Karpas-422 (cell line): ENCODE results near the gene TSHZ2. TPM values are rescaled to one million over a fixed set of nuclear protein-coding genes. Genes with fewer than 3 reads are reported as not detected.
"Not testable (repeated sequence)": the region's sequence is repeated elsewhere in the genome, so short reads cannot be mapped to it uniquely, and the experiment has no call there.

Experiments
- DNase-seq: peaks from one replicate; pipeline ENCODE4 v3.0.0-alpha.2; 2015
- H2AFZ ChIP-seq: fragments of 200-600 bp; sonication (generic); 2 replicates; pipeline ENCODE4 v1.6.1; 2014; ENCODE audit warnings: antibody characterized with exemption, low read length, mixed read lengths
- H3K27ac ChIP-seq: fragments of 200-600 bp; sonication (generic); 2 replicates; pipeline ENCODE4 v1.5.1; 2014; ENCODE audit warnings: mild to moderate bottlenecking, low read length, moderate library complexity
- H3K27me3 ChIP-seq: fragments of 200-600 bp; sonication (generic); 2 replicates; pipeline ENCODE4 v1.6.1; 2014; ENCODE audit warnings: low read length, mixed read lengths
- H3K36me3 ChIP-seq: fragments of 200-600 bp; sonication (generic); 2 replicates; pipeline ENCODE4 v1.6.1; 2014; ENCODE audit warnings: low read length, mixed read lengths; ENCODE audit not compliant: insufficient read depth
- H3K4me1 ChIP-seq: fragments of 200-600 bp; sonication (generic); 2 replicates; pipeline ENCODE4 v1.6.1; 2014; ENCODE audit warnings: mild to moderate bottlenecking, low read length, mixed read lengths
- H3K4me2 ChIP-seq: fragments of 200-600 bp; sonication (generic); 2 replicates; pipeline ENCODE4 v1.6.1; 2014; ENCODE audit warnings: low read length, low read depth, mild to moderate bottlenecking; ENCODE audit not compliant: poor library complexity, severe bottlenecking
- H3K4me3 ChIP-seq: fragments of 200-600 bp; sonication (generic); 2 replicates; pipeline ENCODE4 v1.5.1; 2014; ENCODE audit warnings: mild to moderate bottlenecking, antibody characterized with exemption, low read length, mixed read lengths
- H3K79me2 ChIP-seq: fragments of 200-600 bp; sonication (generic); 2 replicates; pipeline ENCODE4 v1.6.1; 2014; ENCODE audit warnings: mild to moderate bottlenecking, low read length, mixed read lengths
- H3K9ac ChIP-seq: fragments of 200-600 bp; sonication (generic); 2 replicates; pipeline ENCODE4 v1.6.0; 2014; ENCODE audit warnings: low read length
- H3K9me2 ChIP-seq: fragments of 200-600 bp; sonication (generic), shearing (Covaris generic); replicated peaks from 2 replicates; pipeline ENCODE4 v1.6.0; 2014; ENCODE audit warnings: mild to moderate bottlenecking, low read length, moderate library complexity; ENCODE audit not compliant: insufficient read depth
- H3K9me3 ChIP-seq: fragments of 300-700, 200-600 bp; sonication (generic); 2 replicates; pipeline ENCODE4 v1.6.1; 2014; ENCODE audit warnings: low read length, mixed read lengths
- H4K20me1 ChIP-seq: fragments of 200-600 bp; sonication (generic); 2 replicates; pipeline ENCODE4 v1.6.1; 2014; ENCODE audit warnings: mild to moderate bottlenecking, antibody characterized with exemption, low read length, low read depth; ENCODE audit not compliant: insufficient read depth
- total RNA-seq: library from RNA; depleted of rRNA; stranded (reverse); fragments of >200 nt; shearing (Covaris generic); gene quantifications from 2 replicates; pipeline ENCODE4 v1.2.3, GENCODE V29; 2014; ENCODE audit warnings: low replicate concordance

Gene TSHZ2
- total RNA-seq, 1 experiment from 2014 or later = not detected

GRCh38 chr20:53083411-53083810 lies 111.3 kb downstream of the TSHZ2 start:
- H2AFZ ChIP-seq = no peak overlapping the region
- no peak overlapping the region for H3K27ac ChIP-seq
- no peak overlapping the region for H3K9ac ChIP-seq
- DNase-seq = no peak
- H3K9me3 ChIP-seq = peaks cover 19% of the 10 kb centered on the region
- no peaks in the 10 kb centered on the region for H3K36me3 ChIP-seq
- H3K4me3 ChIP-seq = no peak overlapping the region
- no peak overlapping the region for H3K4me2 ChIP-seq
- H3K4me1 ChIP-seq = no peaks in the 10 kb centered on the region
- H3K79me2 ChIP-seq = no peaks in the 10 kb centered on the region
- H3K27me3 ChIP-seq = no peaks in the 10 kb centered on the region
- H3K9me2 ChIP-seq = no peaks in the 10 kb centered on the region
- H4K20me1 ChIP-seq = no peaks in the 10 kb centered on the region

- no peak overlapping the region for H2AFZ ChIP-seq
- no peaks in the 10 kb centered on the region for H3K4me1 ChIP-seq
- no peaks in the 10 kb centered on the region for H3K27me3 ChIP-seq
- peaks cover 26% of the 10 kb centered on the region for H3K9me3 ChIP-seq
- no peak for DNase-seq
- no peak overlapping the region for H3K4me2 ChIP-seq
- no peaks in the 10 kb centered on the region for H3K79me2 ChIP-seq
- H3K36me3 ChIP-seq = no peaks in the 10 kb centered on the region
- H3K4me3 ChIP-seq = no peak overlapping the region
- H3K9ac ChIP-seq = no peak overlapping the region
- no peaks in the 10 kb centered on the region for H4K20me1 ChIP-seq
- H3K9me2 ChIP-seq = no peaks in the 10 kb centered on the region
- H3K27ac ChIP-seq = no peak overlapping the region
Observed at GRCh38 chr20:53084408-53084997, 112.3 kb downstream of the TSHZ2 start.

DNA sequence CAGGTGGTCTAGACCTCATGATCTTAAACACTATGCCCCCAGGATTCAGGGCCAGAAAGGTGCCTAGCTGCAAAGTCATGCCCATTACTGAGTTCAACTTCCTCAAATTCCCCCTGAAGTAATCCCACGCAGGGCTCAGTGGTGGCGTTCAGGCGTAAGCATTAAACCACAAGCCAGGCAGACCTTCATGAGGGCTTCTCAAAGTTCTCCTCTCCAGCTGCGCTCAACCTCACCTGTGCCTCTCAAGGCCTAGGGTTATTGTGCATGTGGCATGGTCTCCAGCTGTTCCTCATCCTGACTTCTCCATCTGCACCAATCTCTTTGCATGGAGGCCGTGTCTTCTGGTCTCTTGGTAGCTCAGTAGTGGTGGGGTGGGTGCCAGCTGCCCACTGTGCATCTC lies 113.6 kb downstream of the TSHZ2 start:
- no peak overlapping the region for H3K4me2 ChIP-seq
- H3K9ac ChIP-seq = no peak overlapping the region
- no peaks in the 10 kb centered on the region for H3K4me1 ChIP-seq
- DNase-seq = no peak
- H3K4me3 ChIP-seq = no peak overlapping the region
- peaks cover 26% of the 10 kb centered on the region for H3K9me3 ChIP-seq
- H3K36me3 ChIP-seq = no peaks in the 10 kb centered on the region
- no peak overlapping the region for H2AFZ ChIP-seq
- no peaks in the 10 kb centered on the region for H3K27me3 ChIP-seq
- H3K27ac ChIP-seq = no peak overlapping the region
- H3K79me2 ChIP-seq = no peaks in the 10 kb centered on the region
- H3K9me2 ChIP-seq = no peaks in the 10 kb centered on the region
- no peaks in the 10 kb centered on the region for H4K20me1 ChIP-seq

- Histone ChIP-seq H3K4me3 (no peak overlapping the region), H3K4me1 (no peaks in the 10 kb centered on the region), H3K27ac (no peak overlapping the region), H3K9ac (no peak overlapping the region), H3K9me2 (no peaks in the 10 kb centered on the region), H2AFZ (no peak overlapping the region), H3K9me3 (peaks cover 25% of the 10 kb centered on the region), H3K27me3 (no peaks in the 10 kb centered on the region), H4K20me1 (no peaks in the 10 kb centered on the region), H3K36me3 (no peaks in the 10 kb centered on the region), H3K4me2 (no peak overlapping the region), H3K79me2 (no peaks in the 10 kb centered on the region)
- DNase-seq = no peak
Observed at GRCh38 chr20:53087037-53087777, 115.0 kb downstream of the TSHZ2 start.

- Histone ChIP-seq H3K4me3 (no peak overlapping the region), H4K20me1 (no peaks in the 10 kb centered on the region), H3K9me3 (peaks cover 20% of the 10 kb centered on the region), H3K4me2 (no peak overlapping the region), H3K9me2 (no peaks in the 10 kb centered on the region), H3K4me1 (no peaks in the 10 kb centered on the region), H2AFZ (no peak overlapping the region), H3K27me3 (no peaks in the 10 kb centered on the region), H3K79me2 (no peaks in the 10 kb centered on the region), H3K36me3 (no peaks in the 10 kb centered on the region), H3K27ac (no peak overlapping the region), H3K9ac (no peak overlapping the region)
- no peak for DNase-seq
Observed at GRCh38 chr20:53088786-53089185, 116.6 kb downstream of the TSHZ2 start.

DNA sequence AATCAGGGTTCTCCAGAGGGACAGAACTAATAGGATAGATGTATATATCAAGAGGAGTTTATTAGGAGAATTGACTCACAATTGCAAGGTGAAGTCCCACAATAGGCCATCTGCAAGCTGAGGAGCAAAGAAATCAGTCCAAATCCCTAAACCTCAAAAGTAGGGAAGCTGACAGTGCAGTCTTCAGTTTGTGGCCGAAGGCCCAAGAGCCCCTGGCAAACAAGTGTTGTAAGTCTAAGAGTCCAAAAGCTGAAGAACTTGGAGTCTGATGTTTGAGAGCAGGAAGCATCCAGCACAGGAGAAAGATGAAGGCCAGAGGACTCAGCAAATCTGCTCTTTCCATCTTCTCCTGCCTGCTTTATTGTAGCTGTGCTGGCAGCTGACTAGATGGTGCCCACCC lies 117.7 kb downstream of the TSHZ2 start:
- H3K4me2 ChIP-seq, H2AFZ ChIP-seq, H3K27me3 ChIP-seq, H3K79me2 ChIP-seq, H3K36me3 ChIP-seq, H3K9me2 ChIP-seq, H4K20me1 ChIP-seq, DNase-seq, H3K4me3 ChIP-seq, H3K9ac ChIP-seq, H3K4me1 ChIP-seq, H3K27ac ChIP-seq: not testable (repeated sequence)
- H3K9me3 ChIP-seq = peaks cover 22% of the 10 kb centered on the region

- H3K9me3 ChIP-seq = peaks cover 26% of the 10 kb centered on the region
- H3K9me2 ChIP-seq = no peaks in the 10 kb centered on the region
- no peak overlapping the region for H3K4me3 ChIP-seq
- no peak overlapping the region for H3K9ac ChIP-seq
- no peaks in the 10 kb centered on the region for H4K20me1 ChIP-seq
- H3K4me1 ChIP-seq = no peaks in the 10 kb centered on the region
- H3K27me3 ChIP-seq = no peaks in the 10 kb centered on the region
- no peak overlapping the region for H2AFZ ChIP-seq
- DNase-seq = no peak
- H3K27ac ChIP-seq = no peak overlapping the region
- H3K36me3 ChIP-seq = no peaks in the 10 kb centered on the region
- no peaks in the 10 kb centered on the region for H3K79me2 ChIP-seq
- no peak overlapping the region for H3K4me2 ChIP-seq
Observed at GRCh38 chr20:53091789-53092188, 119.6 kb downstream of the TSHZ2 start.

GRCh38 chr20:53092772-53093300 lies 120.7 kb downstream of the TSHZ2 start:
- Histone ChIP-seq H3K4me1 (no peaks in the 10 kb centered on the region), H3K4me3 (no peak overlapping the region), H3K79me2 (no peaks in the 10 kb centered on the region), H3K9me3 (peaks cover 30% of the 10 kb centered on the region), H3K4me2 (no peak overlapping the region), H3K9ac (no peak overlapping the region), H3K27ac (no peak overlapping the region), H3K27me3 (no peaks in the 10 kb centered on the region), H4K20me1 (no peaks in the 10 kb centered on the region), H2AFZ (no peak overlapping the region), H3K9me2 (no peaks in the 10 kb centered on the region), H3K36me3 (no peaks in the 10 kb centered on the region)
- DNase-seq = no peak
